GM18873 (cell line): ENCODE results near the gene ZDHHC19.
"Not testable (repeated sequence)": the region's sequence is repeated elsewhere in the genome, so short reads cannot be mapped to it uniquely, and the experiment has no call there.

Experiments used
- ATAC-seq: cut with Tn5 transposase; IDR thresholded peaks from one replicate; pipeline ENCODE4 v1.9.1; 2021; ENCODE audit warnings: mild to moderate bottlenecking, moderate library complexity, moderate number of reproducible peaks; ENCODE audit not compliant: unreplicated experiment, low FRiP score

Gene ZDHHC19

GRCh38 chr3:196210673-196211556 is at the start of gene ZDHHC19:
ZDHHC19 (minus strand) TSS chr3:196211400; CDS start chr3:196211315, 85 bp downstream.
- no peak for ATAC-seq

- no peak for ATAC-seq
Observed at GRCh38 chr3:196260784-196261183, 49.6 kb upstream of the ZDHHC19 start.

- ATAC-seq, result no peak
Observed at GRCh38 chr3:196255776-196256175, 44.6 kb upstream of the ZDHHC19 start.

GRCh38 chr3:196254376-196255283 is 43.4 kb upstream of the ZDHHC19 start:
- no peak for ATAC-seq

GRCh38 chr3:196251918-196252317 is 40.7 kb upstream of the ZDHHC19 start:
- no peak for ATAC-seq

GRCh38 chr3:196246612-196247308 is 35.6 kb upstream of the ZDHHC19 start:
- ATAC-seq, result no peak

- not testable (repeated sequence) for ATAC-seq
Observed at GRCh38 chr3:196244166-196244565, 33.0 kb upstream of the ZDHHC19 start.

- ATAC-seq, result no peak
Observed at GRCh38 chr3:196241704-196242103, 30.5 kb upstream of the ZDHHC19 start.

- ATAC-seq, result no peak
Observed at GRCh38 chr3:196240424-196240823, 29.2 kb upstream of the ZDHHC19 start.

GRCh38 chr3:196238612-196239560 is 27.7 kb upstream of the ZDHHC19 start:
- no peak for ATAC-seq

GRCh38 chr3:196237203-196237602 is 26.0 kb upstream of the ZDHHC19 start:
- no peak for ATAC-seq

- ATAC-seq, result no peak
Observed at GRCh38 chr3:196236223-196236622, 25.0 kb upstream of the ZDHHC19 start.

- ATAC-seq, result no peak
Observed at GRCh38 chr3:196235452-196236122, 24.4 kb upstream of the ZDHHC19 start.

GRCh38 chr3:196232882-196233251 is 21.7 kb upstream of the ZDHHC19 start:
- no peak for ATAC-seq

- no peak for ATAC-seq
Observed at GRCh38 chr3:196232154-196232881, 21.1 kb upstream of the ZDHHC19 start.

GRCh38 chr3:196227629-196228493 is 16.7 kb upstream of the ZDHHC19 start:
- no peak for ATAC-seq

GRCh38 chr3:196227121-196227561 is 15.9 kb upstream of the ZDHHC19 start:
- no peak for ATAC-seq
